VCaP (cell line): ENCODE data around the gene ST6GALNAC1.

Source experiments
- H3K27ac ChIP-seq: fragments of 450-650 bp; 2 replicates; pipeline ENCODE4 v1.5.1; 2017
- TF ChIP-seq, protein P1 (sequence below): fragments of 450-650 bp; conservative IDR thresholded peaks from 2 replicates; pipeline ENCODE4 v1.5.1; 2017; ENCODE audit warnings: mild to moderate bottlenecking, moderate library complexity

ST6GALNAC1 gene

DNA sequence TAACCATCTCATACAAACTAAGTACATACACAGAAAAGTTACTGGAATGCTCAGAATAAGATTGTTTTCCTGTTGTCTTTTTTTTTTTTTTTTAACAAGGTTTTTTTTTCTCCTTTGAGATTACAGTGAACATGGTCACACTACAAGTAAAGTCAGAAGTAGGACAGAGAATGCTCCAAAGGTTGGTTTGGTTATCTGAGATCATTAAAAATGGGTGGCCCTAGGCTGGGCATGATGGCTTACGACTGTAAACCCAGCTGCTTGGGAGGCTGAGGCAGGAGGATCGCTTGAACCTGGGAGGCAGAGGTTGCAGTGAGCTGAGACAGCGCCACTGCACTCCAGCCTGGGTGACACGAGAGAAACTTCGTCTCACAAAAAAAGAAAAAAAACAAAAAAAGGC lies 6.9 kb upstream of the ST6GALNAC1 start:
- TF ChIP-seq, protein P1, sequence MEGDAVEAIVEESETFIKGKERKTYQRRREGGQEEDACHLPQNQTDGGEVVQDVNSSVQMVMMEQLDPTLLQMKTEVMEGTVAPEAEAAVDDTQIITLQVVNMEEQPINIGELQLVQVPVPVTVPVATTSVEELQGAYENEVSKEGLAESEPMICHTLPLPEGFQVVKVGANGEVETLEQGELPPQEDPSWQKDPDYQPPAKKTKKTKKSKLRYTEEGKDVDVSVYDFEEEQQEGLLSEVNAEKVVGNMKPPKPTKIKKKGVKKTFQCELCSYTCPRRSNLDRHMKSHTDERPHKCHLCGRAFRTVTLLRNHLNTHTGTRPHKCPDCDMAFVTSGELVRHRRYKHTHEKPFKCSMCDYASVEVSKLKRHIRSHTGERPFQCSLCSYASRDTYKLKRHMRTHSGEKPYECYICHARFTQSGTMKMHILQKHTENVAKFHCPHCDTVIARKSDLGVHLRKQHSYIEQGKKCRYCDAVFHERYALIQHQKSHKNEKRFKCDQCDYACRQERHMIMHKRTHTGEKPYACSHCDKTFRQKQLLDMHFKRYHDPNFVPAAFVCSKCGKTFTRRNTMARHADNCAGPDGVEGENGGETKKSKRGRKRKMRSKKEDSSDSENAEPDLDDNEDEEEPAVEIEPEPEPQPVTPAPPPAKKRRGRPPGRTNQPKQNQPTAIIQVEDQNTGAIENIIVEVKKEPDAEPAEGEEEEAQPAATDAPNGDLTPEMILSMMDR = no peak
- H3K27ac ChIP-seq = no peak overlapping the region

DNA sequence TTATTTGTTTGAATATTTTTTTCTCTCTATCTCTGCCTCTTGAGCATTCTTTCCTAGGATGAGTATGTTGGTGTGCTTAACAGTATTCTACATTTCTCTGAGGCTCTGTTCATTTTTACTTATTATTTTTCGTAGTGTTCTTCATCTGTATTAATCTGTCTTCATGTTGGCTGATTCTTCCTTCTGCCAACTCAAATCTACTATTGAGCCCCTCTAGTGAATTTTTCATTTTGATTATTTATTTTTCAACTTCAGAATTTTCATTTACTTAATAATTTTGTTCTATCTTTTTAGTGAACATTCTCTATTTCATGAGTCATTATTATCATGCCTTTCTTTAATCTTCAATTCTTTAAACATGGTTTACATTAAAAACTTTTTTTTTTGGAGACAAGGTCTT lies 3.2 kb upstream of the ST6GALNAC1 start:
- peak overlapping the region; percentile 91 for H3K27ac ChIP-seq
- TF ChIP-seq, protein P1 = no peak

DNA sequence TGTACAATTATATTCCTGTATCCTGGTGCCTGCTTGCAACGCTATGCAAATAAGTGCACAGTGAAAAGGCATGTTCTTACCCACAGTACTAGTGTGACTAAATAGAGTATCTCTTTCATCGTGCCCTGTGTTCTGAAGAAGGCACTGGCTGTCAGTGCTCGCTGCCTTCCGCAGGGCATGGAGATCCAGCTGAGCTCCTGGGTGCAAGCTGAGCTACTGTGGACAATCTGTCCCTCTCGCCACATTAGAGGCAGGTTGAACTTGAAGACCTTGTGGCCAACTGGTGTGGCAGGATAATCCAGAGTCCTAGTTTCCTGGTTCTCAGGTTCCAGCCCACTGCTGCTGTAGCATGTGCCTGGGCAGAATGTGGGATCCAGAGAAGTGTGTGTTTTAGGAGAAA lies 1.9 kb upstream of the ST6GALNAC1 start:
- peak overlapping the region; percentile 91 for H3K27ac ChIP-seq
- TF ChIP-seq, protein P1 = no peak

DNA sequence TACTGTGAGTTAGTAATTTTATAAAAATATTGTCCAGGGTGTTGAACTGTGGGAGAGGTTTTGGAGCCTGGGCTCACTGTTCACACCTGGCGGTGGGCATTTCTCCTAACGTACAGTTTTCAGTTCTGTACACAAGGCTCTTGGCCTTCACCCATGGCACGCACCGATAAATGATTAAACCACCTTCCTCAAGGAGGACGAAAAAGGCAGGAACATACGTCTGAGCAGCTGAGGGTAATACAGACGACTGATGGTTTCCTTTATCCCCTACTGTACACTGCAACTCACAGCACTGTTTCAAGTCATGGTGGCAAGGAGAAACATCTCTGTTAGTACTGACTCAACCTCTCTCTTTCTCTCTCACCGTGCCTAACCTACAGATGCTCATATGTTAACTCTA lies 1.4 kb upstream of the ST6GALNAC1 start:
- peak overlapping the region; percentile 91 for H3K27ac ChIP-seq
- TF ChIP-seq, protein P1 = no peak

DNA sequence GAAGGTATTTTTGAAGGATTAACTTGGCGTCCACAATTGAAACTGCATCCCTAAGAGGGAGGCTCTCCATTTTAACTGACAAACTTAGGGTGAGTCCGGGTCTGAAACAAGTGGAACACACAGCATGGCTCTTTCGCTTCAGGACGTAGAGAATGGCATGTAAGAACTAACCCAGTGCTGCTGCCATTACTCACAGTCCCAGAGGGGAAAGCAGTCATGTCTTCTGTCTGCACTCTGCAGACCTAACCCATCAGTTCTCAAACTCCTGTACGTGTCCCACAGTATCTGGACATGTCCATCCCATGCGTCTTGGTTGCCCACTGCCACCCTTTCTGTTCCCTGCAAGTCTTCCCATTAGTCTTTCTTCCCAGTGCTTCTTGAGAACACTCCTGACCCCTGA lies 563 bp downstream of the ST6GALNAC1 start:
- H3K27ac ChIP-seq = peak overlapping the region; percentile 91
- TF ChIP-seq, protein P1 = no peak

DNA sequence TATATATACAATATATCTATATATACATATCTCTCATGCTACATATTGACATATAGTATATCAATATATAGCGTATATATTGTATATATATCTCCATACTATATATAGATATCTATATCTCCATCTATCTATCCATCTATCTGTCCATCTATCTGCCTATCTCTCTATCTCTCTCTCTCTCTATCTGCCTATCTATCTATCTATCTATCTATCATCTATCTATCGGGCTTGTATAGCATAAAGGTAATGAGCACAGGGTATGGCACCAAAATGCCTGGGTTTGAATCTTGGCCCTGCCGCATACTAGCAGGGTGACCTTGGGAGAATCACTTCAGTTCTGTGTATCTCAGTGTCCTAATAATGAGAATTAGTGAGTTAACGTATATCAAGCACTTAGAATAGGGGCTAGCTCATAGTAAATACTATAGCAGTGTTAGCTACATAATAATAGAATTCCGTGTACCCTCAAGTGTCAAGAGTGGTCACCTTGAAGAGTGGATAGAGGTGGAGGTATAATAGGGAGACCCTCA lies 1.5 kb downstream of the ST6GALNAC1 start:
- no peak overlapping the region; the same call in 1 of the 2 replicates for H3K27ac ChIP-seq
- TF ChIP-seq, protein P1 = no peak

DNA sequence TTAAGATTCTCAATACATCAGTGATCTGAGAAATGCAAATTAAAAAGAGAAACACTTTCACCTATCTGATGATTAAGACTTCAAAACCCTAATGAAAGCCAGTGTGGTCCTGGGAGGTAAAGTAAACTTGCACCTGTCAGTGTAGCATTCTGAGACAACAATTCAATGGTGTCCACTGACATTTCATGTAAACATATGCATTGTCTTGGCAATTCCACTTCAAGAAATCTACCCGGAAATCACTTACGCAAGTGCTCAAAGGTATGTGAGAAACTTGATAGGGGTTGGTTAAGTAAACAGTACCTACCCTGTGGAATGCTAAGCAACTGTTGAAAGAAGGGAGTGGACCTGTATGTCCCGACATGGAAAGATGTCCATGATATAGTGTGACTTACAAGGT lies 2.1 kb downstream of the ST6GALNAC1 start:
- TF ChIP-seq, protein P1 = no peak
- H3K27ac ChIP-seq = no peak overlapping the region
